Amygdala (tissue), 56 donors: Measurements from ENCODE around the gene ACAN.
A peak's percentile ranks its signal among the peaks of the same experiment; 100 is the strongest.

Experiments used
- DNase-seq, 56 donors: peaks; one replicate each; lab custom pipeline; 2025; lab: John Stamatoyannopoulos, UW

ACAN gene

DNA sequence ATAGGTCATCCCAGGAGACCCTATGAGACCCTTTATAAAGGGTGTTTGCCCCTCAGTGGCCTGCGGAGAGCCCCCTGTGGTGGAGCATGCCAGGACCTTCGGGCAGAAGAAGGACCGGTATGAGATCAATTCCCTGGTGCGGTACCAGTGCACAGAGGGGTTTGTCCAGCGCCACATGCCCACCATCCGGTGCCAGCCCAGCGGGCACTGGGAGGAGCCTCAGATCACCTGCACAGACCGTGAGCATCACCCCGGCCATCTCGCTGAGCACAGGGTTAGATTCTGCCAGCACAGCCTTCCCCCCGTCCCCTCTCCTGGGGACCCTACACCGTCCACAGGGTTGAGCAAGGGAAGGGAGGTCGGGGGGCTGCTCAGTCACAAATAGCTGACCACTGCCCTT is 70.5 kb downstream of the ACAN start:
- DNase-seq = no peak

DNA sequence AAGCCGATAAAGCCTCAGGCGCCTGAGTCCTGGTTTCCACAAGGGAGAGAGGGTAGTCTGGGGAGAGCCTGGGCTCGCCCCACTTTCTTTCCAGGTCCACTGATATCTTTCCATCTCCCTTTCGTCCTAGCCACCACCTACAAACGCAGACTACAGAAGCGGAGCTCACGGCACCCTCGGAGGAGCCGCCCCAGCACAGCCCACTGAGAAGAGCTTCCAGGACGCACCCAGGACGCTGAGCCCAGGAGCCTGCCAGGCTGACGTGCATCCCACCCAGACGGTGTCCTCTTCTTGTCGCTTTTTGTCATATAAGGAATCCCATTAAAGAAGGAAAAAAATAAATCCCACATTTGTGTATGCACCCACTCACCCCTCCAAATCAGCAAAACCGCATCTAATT is 71.0 kb downstream of the ACAN start:
- DNase-seq = no peak

DNA sequence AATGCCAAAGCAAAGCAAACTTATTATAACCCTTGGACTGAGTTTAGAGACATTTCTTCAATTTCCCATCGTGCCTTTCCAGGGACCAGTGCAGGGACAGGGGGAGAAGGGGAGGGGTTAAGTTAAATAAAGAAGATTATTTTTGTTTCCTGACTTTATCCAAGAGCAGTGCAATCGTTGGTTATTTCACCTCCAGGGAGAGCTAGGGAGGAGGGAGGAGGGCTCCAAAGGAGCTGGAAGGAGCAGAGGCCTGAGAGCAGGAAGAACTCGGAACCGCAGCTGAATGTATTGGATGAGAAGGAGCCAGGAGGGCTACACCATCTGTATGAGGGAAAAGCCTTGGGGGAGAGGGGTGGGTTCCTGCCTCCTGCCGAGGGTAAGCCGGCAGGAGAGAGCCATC is 71.4 kb downstream of the ACAN start:
- no peak for DNase-seq

DNA sequence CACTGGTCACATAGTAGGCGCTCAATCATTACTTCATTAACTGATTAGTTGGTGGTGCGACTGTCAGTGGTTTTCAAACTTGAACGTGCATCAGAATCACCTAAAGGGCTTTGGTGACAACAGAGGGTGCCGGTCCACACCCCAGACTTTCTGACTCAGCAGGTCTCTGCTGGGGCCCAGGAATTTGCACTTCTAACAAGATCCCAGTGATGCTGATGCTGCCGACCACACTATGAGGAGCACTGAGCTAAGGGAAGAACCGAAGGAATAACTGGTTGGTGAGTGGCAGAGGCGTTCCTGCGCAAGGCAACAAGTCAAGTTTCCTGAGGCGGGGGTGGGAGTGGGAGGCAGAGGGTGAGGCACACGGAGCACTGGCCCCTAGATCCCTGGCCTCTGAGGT is 73.3 kb downstream of the ACAN start:
- DNase-seq = no peak

DNA sequence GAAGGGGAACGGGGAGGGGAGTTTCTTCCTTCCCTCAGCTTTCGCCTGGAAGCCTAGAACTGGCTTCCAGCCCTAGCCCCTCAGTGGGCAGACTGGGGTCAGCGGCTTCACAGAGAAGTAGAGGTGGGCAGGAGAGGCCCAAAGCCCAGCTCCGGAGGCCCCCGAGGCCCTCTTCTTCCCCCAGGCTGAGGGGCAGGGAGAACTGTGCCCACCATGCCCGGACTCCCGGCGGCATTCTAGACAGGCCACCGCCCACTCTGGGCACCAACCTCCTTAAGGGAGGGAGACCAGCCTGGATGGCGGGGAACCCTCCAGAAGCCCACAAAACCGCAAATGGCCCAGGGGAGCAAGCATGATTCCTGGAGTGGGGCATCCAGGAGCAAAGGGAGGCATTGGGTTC is 74.2 kb downstream of the ACAN start:
- no peak for DNase-seq

DNA sequence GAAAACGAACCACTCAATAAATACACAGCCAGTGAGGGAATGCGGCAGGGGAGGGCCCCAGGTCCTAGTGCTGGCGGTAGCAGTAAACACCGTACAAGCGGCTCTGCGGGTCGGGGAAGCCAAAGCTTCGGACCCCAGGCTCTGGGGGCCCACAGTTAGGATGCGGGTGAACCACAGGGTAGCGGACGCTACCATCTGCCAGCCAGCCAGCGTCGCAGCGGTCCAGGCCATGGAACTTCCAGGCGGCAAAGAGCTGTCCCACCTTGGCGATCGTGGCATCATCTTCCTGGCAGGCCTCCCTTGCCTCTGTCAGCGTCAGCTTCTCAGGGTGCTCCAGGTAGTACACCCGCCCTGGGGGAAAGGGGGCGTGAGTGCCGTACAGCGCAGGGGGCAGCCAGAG is 74.7 kb downstream of the ACAN start:
- no peak for DNase-seq

DNA sequence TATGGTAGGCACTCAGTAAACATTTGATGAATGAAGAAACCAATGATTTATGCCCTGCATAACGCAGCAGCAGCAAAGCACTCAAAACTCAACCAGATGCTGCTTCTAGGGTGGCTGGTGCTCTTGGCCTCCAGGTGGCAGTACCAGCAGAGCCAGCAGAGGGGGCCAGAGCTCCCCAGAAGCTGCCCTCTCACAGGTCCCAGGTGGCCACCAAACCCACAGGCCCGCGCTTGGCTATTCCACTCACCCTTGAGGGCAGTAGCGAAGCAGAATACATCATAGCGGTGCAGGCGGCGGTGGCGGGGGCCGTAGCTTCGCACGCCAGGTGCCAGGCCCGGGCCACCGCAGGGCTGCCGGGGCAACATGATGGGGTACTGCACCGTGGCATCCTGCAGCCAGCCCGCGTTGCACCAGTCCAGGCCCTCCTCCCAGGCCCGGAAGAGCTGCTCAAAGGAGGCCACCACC is 75.5 kb downstream of the ACAN start:
- DNase-seq = peak in 6 of 56 donors; percentile 6 to 24 (median 12)

DNA sequence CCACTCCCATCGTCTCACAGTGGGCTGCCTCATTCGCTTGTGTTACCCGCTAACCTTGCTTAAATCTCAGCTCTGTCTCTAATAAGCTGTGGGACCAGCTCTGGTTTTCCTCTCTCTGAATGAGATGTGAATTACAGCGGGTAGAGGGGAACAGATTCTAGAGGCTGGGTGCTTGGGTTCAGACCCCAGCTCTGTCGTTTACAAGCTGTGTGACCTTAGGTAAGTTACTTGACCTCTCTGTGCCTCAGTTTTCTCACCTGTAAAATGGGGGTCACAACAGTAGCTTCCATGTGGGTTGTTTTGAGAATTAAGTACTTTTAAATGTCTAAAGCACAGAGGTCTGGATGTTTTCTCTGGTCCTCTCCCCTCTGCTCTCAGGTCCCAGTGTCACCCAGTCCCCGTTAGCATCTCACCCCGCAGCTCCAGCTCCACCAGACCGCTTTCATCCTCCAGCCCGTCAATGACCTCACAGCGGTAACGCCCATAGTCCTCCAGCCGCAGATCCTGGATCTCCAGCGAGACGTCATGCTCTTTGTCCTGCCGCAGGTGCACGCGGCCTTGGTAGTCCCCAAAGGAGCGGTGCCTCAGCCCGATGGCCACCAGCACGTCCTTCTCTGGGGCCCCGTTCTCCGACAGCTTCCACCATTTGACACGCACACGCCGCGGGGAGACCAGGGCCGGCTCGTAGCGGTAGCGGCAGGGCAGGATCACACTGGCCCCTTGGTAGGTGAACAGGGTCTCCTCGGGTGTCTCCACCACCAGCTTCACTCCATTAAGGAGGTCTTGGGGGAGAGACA is 77.9 kb downstream of the ACAN start:
- no peak for DNase-seq

DNA sequence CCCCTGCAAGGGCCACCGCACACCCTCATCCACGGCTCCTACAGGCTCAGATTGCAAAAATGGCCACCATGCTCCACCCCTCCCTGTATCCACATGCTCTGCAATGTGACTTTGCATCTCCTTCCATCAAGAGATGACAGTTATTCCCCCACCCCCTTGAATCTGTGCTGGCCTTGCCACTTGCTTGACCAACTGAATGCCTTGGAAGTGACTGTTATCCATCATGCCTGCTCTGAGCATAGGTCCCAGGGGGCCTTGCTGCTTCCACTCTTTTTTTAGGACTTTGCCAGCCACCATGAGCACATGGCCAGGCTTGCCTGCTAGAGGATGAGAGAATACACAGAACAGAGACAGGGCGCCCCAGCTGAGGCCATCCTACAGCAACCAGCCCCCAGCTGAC is 78.5 kb downstream of the ACAN start:
- no peak for DNase-seq

DNA sequence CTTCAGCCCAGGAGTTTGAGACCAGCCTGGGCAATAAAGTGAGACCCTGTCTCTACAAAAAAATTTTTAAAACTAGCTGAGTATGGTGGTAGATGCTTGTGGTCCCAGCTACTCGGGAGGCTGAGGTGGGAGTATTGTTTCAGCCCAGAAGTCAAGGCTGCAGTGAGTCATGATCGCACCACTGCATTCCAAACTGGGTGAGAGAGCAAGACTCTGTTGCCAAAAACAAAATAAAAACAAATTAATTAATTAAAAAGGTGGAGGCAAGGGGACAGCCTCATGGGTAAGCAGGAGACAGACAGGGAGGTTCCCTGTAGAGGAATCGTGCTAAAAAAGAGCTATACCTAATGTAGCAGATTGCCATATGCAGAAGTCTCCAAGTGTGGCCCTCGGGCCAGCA is 79.5 kb downstream of the ACAN start:
- no peak for DNase-seq

DNA sequence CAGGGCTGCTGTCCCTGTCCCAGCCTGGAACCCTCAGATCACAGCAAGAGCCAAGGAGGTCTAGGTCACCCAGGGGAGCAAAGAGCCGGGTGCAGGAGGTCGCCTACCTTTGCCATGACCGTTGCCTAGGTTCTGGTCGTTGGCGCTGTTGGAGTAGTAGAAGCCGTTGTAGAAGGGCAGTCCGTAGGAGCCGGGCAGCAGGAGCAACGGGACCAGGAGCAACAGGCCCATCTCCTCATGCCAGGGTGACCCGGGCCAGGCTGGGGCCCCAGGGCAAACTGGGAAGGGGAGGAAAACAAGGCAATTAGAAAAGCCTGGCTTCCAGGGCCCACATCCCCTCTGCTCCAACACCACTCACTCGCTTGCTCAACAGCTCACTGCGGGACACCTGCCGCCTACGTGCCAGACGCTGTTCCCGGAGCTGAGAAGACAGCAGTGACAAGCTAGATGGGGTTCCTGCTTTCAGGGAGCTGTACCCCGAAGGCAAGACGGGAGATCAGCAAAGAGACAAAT is 83.9 kb downstream of the ACAN start:
- DNase-seq = peak in 2 of 56 donors; percentile 5 to 9

DNA sequence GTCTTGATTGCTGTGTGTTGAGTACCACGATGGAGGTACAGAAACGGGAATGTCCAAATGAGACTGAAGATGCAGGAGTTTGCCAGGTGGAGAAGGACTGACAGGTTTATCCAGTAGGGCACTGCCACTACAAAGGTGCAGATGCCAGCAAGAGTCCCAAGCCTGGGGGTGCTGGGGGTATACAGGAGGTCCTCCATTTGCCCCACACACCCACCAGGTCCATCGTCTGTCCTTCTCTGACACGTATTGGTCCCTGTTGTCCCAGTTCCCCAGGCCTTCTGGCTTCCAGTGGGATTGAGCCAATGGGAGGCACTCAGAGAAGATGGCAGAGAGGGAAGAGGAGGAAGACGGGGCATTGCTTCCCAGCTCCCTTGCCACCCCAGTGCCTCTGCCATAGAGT is 85.5 kb downstream of the ACAN start:
- no peak for DNase-seq

DNA sequence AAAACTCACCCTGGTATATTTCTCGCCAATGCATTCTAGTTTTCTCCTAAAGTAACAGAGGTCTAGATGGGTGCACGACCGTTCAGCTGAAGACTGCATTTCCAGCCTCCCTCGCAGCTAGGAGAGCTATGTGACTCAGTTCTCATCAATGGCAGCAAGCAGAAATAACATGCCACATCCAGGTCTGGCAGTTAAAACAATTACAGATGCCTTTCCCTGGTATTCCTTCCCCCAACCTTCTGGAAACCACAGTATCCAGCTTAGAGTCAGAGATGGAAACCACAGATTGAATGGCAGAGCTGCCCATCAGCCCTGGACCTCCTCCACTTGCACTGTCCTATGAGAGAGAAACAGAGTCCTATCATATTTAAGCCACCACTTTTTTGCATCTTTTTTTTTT is 87.3 kb downstream of the ACAN start:
- DNase-seq = no peak

DNA sequence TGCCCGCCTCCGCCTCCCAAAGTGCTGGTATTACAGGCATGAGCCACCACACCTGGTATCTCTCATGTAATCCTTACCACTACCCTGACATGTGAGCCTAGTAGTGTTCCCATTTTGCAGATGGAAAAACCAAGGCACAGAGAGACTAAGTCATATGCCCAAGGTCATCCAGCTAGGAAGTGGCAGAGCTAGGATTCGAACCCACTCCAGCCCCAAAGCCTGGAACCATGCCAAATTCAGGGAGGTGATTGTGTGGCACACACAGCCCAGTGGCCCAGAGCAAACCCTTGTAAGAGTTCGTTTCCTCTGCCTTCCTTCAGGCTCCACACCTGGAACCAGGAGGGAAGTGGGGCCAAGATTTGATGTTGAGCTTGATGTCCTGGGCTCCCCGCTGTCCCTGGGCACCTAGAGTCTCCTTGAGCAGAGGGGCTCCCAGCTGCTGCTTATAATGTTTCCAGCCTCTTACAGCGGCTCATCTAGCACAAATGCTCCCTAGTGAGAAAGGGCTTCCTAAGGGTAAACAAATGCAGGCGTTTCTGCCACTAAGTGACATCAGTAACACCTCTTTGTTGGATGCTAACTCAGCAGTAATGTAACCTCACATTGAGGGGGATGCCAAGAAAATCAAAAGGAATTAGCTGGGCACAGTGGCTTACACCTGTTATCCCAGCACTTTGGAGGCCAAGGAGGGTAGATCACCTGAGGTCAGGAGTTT is 88.5 kb downstream of the ACAN start:
- no peak for DNase-seq

DNA sequence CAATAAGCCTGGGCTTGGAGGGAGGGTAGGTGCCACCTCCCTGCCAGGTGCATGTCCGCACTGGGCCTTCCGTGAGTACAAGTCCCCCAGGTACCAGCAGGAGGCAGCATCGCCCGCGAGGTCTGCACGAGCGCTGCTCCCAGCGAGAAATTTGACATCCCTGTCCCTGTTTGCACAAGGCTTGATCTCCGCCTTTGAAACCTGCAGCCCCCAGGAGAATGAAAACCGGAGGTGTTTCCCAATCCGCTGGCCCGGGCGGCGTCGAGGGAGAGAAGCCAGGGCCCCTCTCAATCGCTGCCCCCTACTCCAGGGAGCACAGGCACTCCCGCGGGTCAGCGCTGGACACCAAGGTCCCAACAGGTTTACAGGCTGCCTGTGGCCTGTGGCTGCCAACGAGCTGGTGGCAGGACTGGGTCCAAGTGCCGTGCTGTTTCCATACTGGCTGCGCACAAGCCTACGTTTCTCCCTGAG is 91.1 kb downstream of the ACAN start:
- peak in 1 of 56 donors; percentile 12 for DNase-seq

DNA sequence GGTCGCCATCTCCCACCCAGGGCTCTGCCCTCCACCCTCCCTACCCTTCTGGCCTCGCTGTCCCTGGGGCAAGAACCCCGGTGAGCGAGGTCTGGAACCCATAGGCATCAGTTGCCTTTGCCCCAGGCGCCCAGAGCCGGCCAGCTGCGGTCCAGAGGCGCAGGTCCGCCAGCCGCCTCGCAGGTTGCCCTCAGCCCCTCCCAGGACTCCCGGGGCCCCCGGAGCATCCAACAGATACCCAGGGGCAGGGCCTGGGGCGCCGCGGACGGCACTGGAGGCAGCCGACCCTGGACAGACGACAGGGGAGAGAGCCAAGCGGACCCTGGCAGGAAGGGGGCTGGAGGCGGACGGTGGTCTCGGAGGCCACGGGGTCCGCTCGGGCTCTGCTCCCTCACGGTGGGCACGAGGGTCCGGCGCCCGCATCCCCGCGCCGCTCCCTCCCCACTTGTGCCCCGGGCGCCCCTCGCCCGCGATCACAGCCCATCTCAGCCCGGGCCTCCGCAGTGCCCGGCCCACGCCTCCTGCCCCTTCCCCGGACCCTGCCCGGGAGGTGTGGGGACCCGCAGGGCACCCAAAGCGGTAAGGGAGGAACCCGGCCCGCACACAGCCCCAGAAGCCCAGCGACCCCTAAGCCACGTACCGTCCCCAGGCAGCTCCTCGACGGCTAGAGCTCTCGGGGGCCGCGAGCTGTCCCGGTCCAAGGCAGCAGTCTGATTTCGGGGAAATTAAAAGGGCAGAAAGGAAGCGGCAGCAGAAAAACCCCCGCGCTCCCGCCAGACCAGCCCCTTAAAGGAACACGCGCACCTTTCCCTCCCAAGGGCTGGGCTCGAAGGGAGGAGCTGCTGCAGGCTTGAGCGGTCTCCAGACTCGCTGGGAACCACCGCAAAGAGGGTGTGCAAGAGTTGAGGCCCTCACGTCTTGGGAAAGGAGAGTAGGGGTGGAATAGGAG is 91.9 kb downstream of the ACAN start, which contains the start of gene HAPLN3:
HAPLN3 (minus strand) TSS at position 726 of the 949 bp plus-strand sequence. CDS start 8,246 bp downstream, outside the sequence.
- DNase-seq = no peak

DNA sequence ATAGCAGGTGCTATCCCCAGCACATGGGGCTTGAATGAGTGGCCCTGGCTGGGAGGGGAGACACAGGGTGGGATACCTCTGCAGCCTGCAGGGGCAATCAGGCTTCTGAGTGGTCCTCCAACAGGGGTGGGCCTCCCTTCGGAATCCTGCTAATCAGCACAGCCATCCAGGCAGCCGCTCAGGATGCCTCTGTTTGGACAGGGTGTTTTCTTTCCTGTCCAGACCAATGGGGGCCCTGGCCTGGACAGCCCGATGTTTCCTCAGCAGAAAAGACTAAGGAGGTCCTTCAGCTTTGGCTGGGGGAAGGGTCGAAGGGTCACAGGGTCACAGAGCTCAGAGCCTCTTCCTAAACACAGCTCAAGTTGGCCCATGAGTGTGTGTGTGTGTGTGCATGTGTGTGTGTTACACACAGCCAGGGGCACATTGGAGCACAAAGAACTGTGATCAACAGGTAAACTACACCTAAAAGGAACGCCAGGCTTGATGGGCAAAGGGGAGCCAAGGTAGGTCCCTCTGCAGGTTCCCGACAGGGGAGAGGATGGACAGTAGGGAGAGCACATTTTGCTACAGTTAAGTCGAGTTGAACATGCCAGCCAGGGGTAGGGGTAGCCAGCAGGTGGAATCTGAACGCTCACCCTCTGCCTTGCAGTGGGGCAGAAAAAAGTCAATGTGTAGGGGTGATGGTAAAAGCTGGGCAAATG is 93.2 kb downstream of the ACAN start:
- DNase-seq = no peak

DNA sequence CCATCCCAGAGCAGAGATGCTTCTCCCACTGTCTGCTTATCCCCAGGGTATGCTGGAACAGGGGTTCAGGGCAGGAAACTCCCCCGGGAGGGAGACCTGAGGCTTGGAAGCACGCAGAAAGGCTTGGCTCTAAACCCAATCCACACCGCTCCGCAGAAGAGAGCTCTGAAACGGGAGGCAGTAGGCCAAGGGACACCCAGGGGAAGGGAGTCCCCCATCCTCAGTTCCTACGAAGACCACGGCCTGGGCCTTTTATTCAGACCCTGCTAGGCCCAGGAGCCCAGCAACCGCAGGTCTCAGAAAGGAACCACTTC is 93.9 kb downstream of the ACAN start:
- DNase-seq = peak in 1 of 56 donors; percentile 43

DNA sequence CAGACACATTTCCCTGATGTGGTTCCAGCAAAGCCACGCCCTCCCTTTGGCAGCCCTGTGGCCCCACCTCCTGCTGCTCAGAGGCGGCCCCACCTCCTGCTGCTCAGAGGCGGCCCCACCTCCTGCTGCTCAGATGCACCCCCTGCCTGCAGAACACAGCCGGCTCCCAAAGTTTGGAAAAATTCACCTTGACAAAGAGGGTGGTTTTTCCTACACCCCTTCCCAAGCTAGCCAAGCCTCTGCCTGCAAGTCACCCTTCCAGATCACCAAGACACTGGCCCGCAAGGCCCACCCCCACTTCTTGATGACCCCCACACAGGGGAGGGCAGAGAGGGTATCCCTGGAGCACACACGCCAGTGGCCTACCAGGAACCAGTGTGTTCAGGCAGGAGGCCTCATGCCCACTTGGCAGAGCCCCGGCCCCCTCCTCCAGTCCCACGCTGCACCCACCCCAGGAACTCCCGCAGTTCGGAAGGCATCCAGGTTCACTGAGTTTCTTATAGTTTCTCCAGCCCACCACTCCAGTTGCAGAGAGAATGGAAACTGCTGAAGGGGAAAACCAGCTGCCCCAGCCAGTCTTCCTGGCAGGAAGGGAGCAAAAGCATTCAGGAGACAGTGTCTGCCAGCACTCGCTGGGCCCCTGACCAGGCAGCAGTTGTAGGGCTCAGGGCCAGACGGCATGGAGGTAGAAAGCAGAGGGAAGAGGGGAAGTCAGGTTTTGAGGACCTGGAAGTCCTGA is 94.4 kb downstream of the ACAN start:
- peak in 44 of 56 donors; percentile 6 to 83 (median 46) for DNase-seq
